Tibial artery (tissue), 4 donors: ENCODE results near the gene TOGARAM2.
"Not testable (repeated sequence)": the region's sequence is repeated elsewhere in the genome, so short reads cannot be mapped to it uniquely, and the experiment has no call there.

Experiments
- DNase-seq, 2 donors: peaks; one replicate each; pipeline ENCODE4 v3.0.0-alpha.2; 2019
- H3K27ac ChIP-seq, 2 donors: fragments of 200-600 bp; sonication (generic) in 1 of 2; 1 replicate in 1 of 2; 2 replicates in 1 of 2; pipeline ENCODE4 v1.5.1; 2018 to 2019; ENCODE audit warnings: mild to moderate bottlenecking in 1 of 2
- H3K27me3 ChIP-seq, 2 donors: fragments of 200-600 bp; sonication (generic) in 1 of 2; one replicate each; pipeline versions ENCODE4 v1.5.1 to v1.6.0; 2016 to 2019
- H3K36me3 ChIP-seq, 3 donors: fragments of 200-600 bp; sonication (generic) in 2 of 3; one replicate each; pipeline ENCODE4 v1.5.1; 2016 to 2019; ENCODE audit warnings: mild to moderate bottlenecking in 2 of 3
- H3K4me1 ChIP-seq, 4 donors: fragments of 200-600 bp; sonication (generic) in 2 of 4; 1 replicate in 3 of 4; 2 replicates in 1 of 4; pipeline ENCODE4 v1.5.1; 2016 to 2019
- H3K4me3 ChIP-seq, 2 donors: fragments of 200-600 bp; sonication (generic) in 1 of 2; 1 replicate in 1 of 2; 2 replicates in 1 of 2; pipeline ENCODE4 v1.5.1; 2018 to 2019; ENCODE audit warnings: mild to moderate bottlenecking in 2 of 2
- H3K9me3 ChIP-seq, 3 donors: fragments of 200-600 bp; sonication (generic) in 1 of 3; one replicate each; pipeline ENCODE4 v1.5.1; 2016 to 2019
- CTCF ChIP-seq, 2 experiments: fragments of 200-600 bp in 1 of 2; fragments of 450-650 bp in 1 of 2; IDR thresholded peaks; one replicate each; pipeline ENCODE4 v1.5.1; 2017 to 2019; ENCODE audit warnings: antibody characterized with exemption in 2 of 2, mild to moderate bottlenecking in 1 of 2, moderate library complexity in 1 of 2
- intact Hi-C: fragments of 100-400 bp; cut with DNase I; formaldehyde crosslinking; loops from one replicate; pipeline ENCODE4 v1.15.0; 2023; ENCODE audit warnings: low total_unique reads

The TOGARAM2 gene

DNA sequence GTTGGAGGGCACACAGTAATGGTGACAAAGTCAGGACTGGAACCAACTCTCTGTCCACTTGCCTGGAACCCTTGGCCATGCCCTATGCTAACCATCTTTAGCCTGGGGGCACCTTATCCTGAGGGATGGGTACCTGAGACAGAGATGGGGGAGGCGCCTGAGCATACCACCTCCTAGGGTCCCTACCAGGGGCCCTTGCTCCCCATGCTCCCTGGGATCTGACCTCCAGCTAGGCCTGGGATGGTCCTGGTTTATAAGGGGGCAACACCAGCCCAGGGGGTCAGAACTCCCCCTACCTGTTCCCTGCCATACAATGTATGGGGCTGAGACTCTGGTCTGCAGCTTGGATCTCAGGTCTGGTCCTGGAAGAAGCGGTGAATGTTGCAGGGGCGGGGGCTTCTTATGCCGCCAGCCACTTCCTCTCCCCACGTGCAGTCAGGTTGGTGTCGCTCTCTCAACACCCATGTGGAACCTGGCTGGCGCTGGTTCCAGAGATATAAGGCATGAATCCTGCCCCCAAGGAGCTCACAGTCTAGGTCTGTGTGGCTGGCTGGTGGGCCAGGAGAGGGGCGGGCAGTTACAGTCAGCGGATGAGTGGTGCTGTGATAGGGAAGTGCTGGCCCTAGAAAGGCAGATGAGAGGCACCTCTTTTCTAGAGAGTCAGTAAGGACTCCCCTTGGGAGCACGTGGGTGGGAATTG is 3.8 kb upstream of the TOGARAM2 start:
- Histone ChIP-seq H3K9me3 (peaks cover 0 to 3% (median 0%) of the 10 kb centered on the region in 3 donors), H3K4me3 (no peak overlapping the region), H3K27me3 (peaks cover 0 to 4% of the 10 kb centered on the region in 2 donors), H3K36me3 (no peaks in the 10 kb centered on the region), H3K4me1 (peaks cover 0 to 12% (median 3%) of the 10 kb centered on the region in 4 donors), H3K27ac (no peak overlapping the region)
- no peak for DNase-seq
- TF ChIP-seq CTCF (IDR thresholded peaks at IDR 0.05), result no peak
- intact Hi-C loops, result no loop called here

GRCh38 chr2:28978001-28978400 is 3.1 kb upstream of the TOGARAM2 start:
- peaks cover 0 to 12% (median 3%) of the 10 kb centered on the region in 4 donors for H3K4me1 ChIP-seq
- H3K9me3 ChIP-seq, H3K27ac ChIP-seq, H3K36me3 ChIP-seq, intact Hi-C loops, H3K27me3 ChIP-seq, DNase-seq, H3K4me3 ChIP-seq: not testable (repeated sequence)

DNA sequence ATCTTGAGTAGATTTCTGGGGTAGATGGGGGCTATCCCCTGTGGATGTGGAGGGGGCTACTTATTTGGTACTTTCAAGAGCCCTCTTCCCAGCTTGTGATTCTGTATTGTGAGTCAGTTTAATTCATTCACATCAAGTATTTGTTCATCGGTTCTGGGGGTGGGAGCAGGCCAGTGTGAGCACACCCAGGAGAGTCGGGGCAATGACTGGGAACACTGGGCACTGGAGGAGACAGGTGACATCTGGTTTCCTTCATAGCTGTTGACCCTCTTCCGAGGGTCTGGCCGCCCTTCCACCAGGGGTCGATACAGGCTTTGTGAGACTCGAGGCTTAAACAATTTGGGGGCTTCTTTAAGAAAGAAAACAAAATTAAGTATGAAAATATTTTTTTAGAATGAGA is 2.5 kb upstream of the TOGARAM2 start:
- Histone ChIP-seq H3K4me3 (no peak overlapping the region), H3K27ac (no peak overlapping the region), H3K36me3 (no peaks in the 10 kb centered on the region), H3K27me3 (peaks cover 0 to 4% of the 10 kb centered on the region in 2 donors), H3K9me3 (peaks cover 0 to 3% (median 0%) of the 10 kb centered on the region in 3 donors), H3K4me1 (peaks cover 0 to 12% (median 3%) of the 10 kb centered on the region in 4 donors)
- no peak for DNase-seq
- intact Hi-C loops, result no loop called here
- TF ChIP-seq CTCF (IDR thresholded peaks at IDR 0.05), result no peak

DNA sequence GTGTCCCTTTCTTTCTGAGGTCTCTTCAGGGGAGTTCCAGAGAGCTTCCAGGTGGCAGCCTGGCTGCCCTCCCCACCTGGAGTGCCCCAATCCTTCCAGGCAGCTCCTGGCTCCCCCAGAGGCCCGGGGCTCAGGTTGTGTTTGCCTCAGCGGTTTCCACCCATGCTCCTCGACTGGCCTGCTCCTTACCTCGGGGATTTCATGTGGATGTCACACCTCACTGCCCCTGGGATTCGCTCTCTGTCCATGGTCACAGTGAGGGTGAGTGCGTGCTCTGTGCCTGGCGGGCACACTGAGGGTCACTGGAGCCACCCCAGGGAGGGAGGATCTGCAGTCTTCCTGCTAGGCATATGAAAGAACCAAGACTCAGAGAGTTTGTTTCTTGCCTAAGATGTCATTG is 2.1 kb upstream of the TOGARAM2 start:
- no peak overlapping the region for H3K27ac ChIP-seq
- H3K27me3 ChIP-seq, result peaks cover 0 to 4% of the 10 kb centered on the region in 2 donors
- H3K36me3 ChIP-seq, result no peaks in the 10 kb centered on the region
- intact Hi-C loops, result no loop called here
- DNase-seq, result no peak
- peaks cover 0 to 12% (median 3%) of the 10 kb centered on the region in 4 donors for H3K4me1 ChIP-seq
- H3K9me3 ChIP-seq, result peaks cover 0 to 3% (median 0%) of the 10 kb centered on the region in 3 donors
- TF ChIP-seq CTCF (IDR thresholded peaks at IDR 0.05), result no peak
- H3K4me3 ChIP-seq, result no peak overlapping the region

- no peaks in the 10 kb centered on the region for H3K36me3 ChIP-seq
Measured at GRCh38 chr2:28979576-28980366, 1.3 kb upstream of the TOGARAM2 start.

More at GRCh38 chr2:28979576-28980366, 1.3 kb upstream of the TOGARAM2 start:
- H3K4me3 ChIP-seq, result no peak overlapping the region
- no peak for TF ChIP-seq CTCF (IDR thresholded peaks at IDR 0.05)
- no peak overlapping the region for H3K27ac ChIP-seq
- no peaks in the 10 kb centered on the region for H3K9me3 ChIP-seq
- intact Hi-C loops, result no loop called here
- H3K4me1 ChIP-seq, result peaks cover 0 to 12% (median 3%) of the 10 kb centered on the region in 4 donors
- H3K27me3 ChIP-seq, result peaks cover 0 to 4% of the 10 kb centered on the region in 2 donors
- no peak for DNase-seq
